Non-pigmented ciliary epithelial cell (primary cell): Measurements from ENCODE around the gene MIPOL1.
"Not testable (repeated sequence)": the region's sequence is repeated elsewhere in the genome, so short reads cannot be mapped to it uniquely, and the experiment has no call there.

Source experiments
- DNase-seq: peaks from one replicate; pipeline ENCODE4 v3.0.0-alpha.2; 2010; ENCODE audit warnings: low read depth

MIPOL1 gene

GRCh38 chr14:37401093-37401492, 203.4 kb downstream of the MIPOL1 start:
- no peak for DNase-seq

DNA sequence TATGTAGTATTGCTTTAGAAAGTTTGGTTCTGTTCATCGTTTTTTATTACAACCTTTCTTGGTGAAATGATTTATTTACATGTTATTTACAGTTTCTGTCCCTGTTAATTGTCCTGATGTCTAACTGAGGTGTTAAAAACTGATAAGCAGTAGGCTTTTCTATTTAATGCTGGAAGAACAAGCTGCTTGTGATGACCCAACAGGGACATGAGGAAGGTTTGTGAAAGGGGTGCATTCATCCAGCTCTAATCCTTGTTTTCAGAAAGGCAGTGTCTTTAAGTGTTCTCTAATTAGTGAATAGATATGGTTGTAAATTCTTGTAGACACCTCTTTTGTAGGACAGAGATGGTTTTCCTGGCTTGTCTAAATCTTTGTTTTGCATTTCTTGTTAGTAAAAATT, 205.9 kb downstream of the MIPOL1 start:
- no peak for DNase-seq

DNA sequence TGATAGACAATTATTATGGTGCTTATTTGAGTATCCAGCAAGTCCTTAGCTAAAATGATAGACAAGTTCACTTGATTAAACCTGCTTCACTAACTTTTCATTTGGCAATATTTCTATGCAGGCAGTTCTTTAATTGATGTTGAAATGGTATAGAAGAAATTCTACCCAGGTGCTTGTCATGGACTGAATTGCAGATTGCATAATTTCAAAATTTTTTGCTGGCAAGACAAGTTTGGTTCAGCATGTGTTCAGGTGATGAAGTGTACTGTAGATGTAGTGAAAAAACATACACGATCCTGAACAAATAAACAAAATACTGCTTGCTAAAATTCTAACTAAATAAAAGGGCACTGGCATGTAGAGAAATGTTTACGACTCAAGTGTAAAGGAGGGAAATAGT, 208.4 kb downstream of the MIPOL1 start:
- no peak for DNase-seq

DNA sequence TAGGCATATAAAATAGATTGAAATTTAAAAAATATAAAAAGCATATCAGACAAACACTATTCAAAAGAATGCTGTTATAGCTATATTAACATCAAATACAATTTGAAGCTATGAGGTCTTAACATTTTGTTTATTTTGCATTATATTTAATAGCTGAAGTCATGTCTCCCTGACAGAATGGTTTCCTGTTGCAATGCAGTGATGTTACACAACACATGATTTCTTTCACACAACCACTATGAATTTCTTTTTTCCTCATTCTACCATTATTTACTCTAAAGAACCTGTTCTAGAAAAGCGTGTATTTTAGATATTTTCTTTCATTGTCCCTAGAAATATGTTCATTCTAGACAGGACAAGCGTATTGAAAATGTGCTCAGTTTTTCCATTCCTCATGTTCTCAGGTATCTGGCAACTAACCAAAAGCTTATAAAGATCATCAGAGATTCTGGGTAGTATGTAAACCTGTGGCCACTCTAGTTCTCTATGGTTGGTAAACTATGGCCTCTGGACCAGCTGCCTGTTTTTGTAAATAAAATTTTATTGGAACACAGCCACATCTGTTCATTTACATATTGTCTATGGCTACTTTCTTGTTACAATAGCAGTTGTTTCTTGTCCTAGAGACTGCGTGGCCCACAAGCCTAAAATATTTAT, 213.5 kb downstream of the MIPOL1 start:
- DNase-seq, result no peak

GRCh38 chr14:37413050-37413449, 215.3 kb downstream of the MIPOL1 start:
- DNase-seq, result no peak

DNA sequence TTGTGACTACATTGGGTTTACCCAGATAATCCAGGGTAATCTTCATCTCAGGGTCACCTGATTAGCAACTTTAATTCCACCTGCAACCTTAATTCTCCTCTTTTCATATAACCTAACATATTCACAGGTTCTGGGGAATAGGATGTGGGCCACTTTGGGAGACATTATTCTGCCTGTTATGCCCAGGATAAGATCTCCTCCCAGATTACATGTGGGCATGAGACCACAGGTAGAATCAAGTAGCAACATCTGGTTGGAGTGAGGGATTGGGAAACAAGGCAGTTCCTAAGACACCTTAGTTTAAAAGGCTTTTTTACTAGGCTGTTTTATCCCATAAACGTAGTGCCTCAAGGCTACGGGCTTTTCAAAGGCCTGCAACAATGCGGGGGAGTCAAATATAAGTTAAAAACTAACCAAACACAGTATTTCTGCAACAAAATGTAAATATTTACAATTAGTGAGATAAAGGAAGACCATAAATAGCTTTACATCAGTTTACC, 215.8 kb downstream of the MIPOL1 start:
- DNase-seq, result no peak

GRCh38 chr14:37416264-37416663, 218.5 kb downstream of the MIPOL1 start:
- no peak for DNase-seq

- no peak for DNase-seq
Observed at GRCh38 chr14:37417151-37417550, 219.4 kb downstream of the MIPOL1 start.

GRCh38 chr14:37417833-37418232, 220.1 kb downstream of the MIPOL1 start:
- no peak for DNase-seq

- DNase-seq, result no peak
Observed at GRCh38 chr14:37420622-37421021, 222.9 kb downstream of the MIPOL1 start.

DNA sequence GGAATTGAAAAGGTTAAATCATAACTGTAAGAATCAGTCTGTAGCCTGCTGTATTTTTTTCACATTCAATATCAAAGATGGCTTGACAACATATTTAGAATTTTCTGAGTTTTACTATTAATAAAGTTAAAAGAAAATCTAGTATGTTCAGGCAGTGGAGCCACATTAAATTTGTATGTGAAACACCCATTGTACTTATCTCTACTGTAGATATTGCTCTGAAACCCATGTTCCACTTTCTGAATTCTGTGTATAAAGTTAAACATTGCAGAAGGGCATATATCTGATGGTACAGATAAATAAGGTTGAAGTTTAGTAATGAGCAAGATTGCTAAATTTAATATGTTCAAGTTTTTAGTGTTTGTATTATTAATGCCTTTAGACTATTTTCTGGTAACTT, 224.6 kb downstream of the MIPOL1 start:
- DNase-seq, result no peak

GRCh38 chr14:37422748-37423147, 225.0 kb downstream of the MIPOL1 start:
- DNase-seq, result no peak

- no peak for DNase-seq
Observed at GRCh38 chr14:37428954-37429353, 231.2 kb downstream of the MIPOL1 start.

DNA sequence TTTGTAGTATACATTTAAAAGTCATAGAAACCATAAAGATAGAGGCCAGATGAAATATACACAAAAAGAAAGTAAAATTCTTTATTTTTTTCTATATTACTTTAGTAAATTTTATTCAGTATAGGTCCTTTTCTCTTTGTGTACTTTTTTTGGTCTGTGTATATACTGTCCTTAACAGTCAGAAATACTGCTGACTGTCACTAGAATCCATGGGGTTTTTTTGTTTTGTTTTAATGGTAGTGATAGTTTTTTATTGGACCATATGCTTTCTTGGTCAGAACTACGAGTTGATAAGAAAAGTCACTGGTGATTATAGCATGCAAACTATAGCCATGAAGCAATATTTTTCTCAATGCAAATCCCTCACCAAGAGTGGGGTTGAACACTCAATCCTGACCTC, 231.9 kb downstream of the MIPOL1 start:
- no peak for DNase-seq

GRCh38 chr14:37434867-37435266, 237.1 kb downstream of the MIPOL1 start:
- DNase-seq, result no peak

DNA sequence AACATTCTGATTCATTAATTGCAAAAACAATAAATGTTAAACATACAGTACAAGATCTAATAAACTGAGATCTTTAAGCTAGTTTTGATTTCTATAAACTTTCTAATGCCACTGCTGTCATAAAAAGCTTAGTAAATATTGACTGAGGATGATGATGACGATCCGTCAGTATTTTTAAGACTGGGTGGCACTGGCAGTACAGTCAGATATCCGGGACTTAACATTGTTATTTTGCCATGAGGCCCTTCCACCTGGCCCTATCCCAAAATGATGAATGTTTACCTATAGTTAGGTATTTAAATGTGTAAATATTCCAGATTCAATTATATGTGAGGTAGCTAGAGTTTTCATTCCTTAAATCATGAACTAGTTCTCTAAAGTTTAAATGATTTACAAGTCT, 238.8 kb downstream of the MIPOL1 start:
- DNase-seq, result no peak

DNA sequence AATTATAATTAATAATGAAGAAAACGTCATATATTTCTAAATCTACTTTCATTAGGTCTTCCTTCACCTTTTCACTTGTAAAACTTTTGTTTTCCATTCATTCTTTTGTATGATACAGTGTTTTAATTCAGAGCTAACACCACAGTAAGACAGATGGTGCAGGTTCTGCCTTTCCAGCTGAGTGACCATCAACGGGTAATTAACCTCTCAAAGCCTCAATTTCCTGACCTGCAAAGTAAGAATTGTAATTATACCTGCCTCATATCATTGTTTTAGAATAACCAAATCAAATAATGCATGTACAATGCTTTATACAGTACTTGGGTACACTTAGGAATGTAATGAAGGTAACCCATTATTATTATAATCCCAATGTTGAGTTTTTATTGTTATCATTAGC, 239.8 kb downstream of the MIPOL1 start:
- no peak for DNase-seq

GRCh38 chr14:37438444-37438843, 240.7 kb downstream of the MIPOL1 start:
- no peak for DNase-seq

- no peak for DNase-seq
Observed at GRCh38 chr14:37443461-37443860, 245.7 kb downstream of the MIPOL1 start.

DNA sequence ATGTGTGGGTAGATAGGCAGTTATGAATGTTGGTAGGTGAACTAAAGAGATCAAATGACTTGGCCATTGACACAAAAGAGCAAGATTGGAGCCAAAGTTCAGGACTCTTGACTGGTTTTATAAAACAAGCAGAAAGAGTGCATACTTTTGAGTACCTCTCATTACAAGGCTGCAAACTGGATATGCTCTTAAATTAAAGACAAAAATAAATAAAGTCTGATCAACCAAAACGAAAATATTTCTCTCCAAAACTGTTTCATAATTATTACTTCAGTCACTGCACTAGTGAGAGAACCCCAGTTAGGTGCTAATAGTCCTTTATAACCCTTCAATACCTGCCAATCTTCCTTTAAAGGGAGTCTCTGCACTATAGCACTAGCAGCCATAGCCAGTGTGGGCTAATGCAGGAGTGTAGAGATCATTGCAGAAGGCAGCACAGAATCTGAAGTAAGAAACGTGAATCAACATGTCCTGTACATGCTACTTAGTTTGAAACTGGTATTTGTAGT, 250.2 kb downstream of the MIPOL1 start:
- DNase-seq, result no peak

GRCh38 chr14:37452323-37452722, 254.6 kb downstream of the MIPOL1 start:
- DNase-seq, result no peak

DNA sequence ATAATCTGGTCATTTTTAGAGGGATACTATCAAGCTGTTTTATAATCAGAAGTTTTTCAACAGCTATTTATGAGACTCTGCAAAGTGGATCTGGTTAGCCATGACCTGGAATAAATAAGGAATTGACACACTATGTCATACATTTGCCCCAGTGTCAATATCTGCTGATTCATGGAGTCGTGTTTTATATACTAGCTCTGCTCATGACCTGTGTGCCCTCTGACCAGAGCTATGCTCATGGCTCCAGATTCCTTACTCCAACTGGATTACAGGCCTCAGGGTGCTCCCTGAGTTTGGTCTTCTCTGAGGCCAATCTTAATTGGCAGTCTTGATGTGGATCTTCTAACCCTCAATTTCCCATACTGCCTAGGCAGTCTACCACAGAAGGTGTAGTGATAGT, 256.2 kb downstream of the MIPOL1 start:
- DNase-seq, result no peak

DNA sequence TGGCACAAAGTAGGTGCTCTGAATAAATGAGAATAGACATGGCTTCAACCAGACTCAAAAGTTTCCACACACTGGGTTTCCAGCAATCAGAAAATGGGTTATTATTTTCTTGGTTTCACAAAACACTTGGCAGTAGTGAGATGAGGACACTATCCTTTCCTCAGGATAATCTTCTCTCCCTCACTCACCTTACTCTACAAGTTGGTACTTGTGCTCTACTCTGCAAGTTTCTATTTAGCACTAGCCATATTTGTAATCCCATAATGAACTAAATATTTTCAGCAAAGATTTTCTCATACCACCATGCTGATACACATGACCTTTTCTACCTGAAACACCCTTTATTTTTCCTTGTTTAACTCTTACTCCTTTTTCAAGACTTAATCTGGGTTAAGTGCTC, 259.6 kb downstream of the MIPOL1 start:
- no peak for DNase-seq

DNA sequence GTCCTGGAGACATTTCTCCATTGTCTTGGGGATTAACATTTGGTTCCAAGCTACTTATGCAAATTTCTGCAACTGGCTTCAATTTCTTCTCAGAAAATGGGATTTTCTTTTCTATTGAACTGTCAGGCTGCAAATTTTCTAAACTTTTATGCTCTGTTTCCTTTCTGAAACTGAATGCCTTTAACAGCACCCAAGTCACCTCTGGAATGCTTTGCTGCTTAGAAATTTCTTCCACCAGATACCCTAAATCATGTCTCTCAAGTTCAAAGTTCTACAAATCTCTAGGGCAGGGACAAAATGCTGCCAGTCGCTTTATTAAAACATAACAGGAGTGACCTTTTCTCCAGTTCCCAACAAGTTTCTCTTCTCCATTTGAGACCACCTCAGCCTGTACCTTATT, 264.7 kb downstream of the MIPOL1 start:
- not testable (repeated sequence) for DNase-seq
